Measurements from ENCODE around the gene CADM1. TPM values are rescaled to one million over a fixed set of nuclear protein-coding genes. Genes with fewer than 3 reads are reported as not detected.

The CADM1 gene
- total RNA-seq, 1 experiment from 2014 or later: 534 TPM

DNA sequence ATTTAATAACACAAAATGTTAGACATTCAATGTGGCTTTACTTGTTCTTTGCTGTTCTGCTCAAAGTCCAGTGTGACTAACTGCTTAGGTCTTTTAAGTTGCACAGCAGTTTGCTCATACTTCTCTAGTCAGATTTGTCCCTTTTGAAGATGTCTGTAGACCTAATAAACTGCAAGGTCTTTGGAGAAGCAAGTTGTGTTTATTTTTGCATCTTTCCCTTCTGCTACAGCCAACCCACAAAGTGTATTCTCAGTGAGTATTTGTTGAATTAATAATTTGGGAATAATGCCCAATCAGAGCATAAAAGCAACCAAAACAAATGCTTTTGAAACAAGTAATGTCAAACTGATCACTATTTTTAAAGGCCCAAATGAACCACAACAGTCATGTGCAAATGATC lies 312.5 kb downstream of the CADM1 start:
- H3K4me3 ChIP-seq (ENCODE audit: low read depth, low read length): no peak overlapping the region
- no peaks in the 10 kb centered on the region for H3K4me1 ChIP-seq
- no peak for DNase-seq
- TF ChIP-seq, protein P1, sequence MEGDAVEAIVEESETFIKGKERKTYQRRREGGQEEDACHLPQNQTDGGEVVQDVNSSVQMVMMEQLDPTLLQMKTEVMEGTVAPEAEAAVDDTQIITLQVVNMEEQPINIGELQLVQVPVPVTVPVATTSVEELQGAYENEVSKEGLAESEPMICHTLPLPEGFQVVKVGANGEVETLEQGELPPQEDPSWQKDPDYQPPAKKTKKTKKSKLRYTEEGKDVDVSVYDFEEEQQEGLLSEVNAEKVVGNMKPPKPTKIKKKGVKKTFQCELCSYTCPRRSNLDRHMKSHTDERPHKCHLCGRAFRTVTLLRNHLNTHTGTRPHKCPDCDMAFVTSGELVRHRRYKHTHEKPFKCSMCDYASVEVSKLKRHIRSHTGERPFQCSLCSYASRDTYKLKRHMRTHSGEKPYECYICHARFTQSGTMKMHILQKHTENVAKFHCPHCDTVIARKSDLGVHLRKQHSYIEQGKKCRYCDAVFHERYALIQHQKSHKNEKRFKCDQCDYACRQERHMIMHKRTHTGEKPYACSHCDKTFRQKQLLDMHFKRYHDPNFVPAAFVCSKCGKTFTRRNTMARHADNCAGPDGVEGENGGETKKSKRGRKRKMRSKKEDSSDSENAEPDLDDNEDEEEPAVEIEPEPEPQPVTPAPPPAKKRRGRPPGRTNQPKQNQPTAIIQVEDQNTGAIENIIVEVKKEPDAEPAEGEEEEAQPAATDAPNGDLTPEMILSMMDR (IDR thresholded peaks at IDR 0.05; ENCODE audit: insufficient read depth in 1 of 2, low read depth in 1 of 2, low read length in 1 of 2, severe bottlenecking in 1 of 2, unreplicated experiment in 1 of 2): no peak
- Mint-ChIP-seq H3K4me3 (ENCODE audit: unreplicated experiment) (no peak overlapping the region), H3K27me3 (ENCODE audit: insufficient read depth, unreplicated experiment) (no peaks in the 10 kb centered on the region), H3K9me3 (ENCODE audit: unreplicated experiment) (no peaks in the 10 kb centered on the region), H3K27ac (ENCODE audit: unreplicated experiment) (no peak overlapping the region), H3K4me1 (ENCODE audit: low read depth, unreplicated experiment) (peaks cover 12% of the 10 kb centered on the region), H3K36me3 (ENCODE audit: insufficient read depth, unreplicated experiment) (peaks cover 46% of the 10 kb centered on the region)
- CTCF ChIA-PET: no interaction called here
- no peaks in the 10 kb centered on the region for H3K27me3 ChIP-seq (replicated peaks; ENCODE audit: control insufficient read depth, insufficient read depth, low read length)
- POLR2A ChIA-PET: no interaction called here
- BruUV-seq (replicated peaks): no TSS peak
- no peaks in the 10 kb centered on the region for H3K36me3 ChIP-seq (ENCODE audit: control insufficient read depth, insufficient read depth, low read length)
- intact Hi-C loops (cut with micrococcal nuclease; ENCODE audit: unreplicated experiment): no loop called here
- no peaks in the 10 kb centered on the region for H3K9me3 ChIP-seq

DNA sequence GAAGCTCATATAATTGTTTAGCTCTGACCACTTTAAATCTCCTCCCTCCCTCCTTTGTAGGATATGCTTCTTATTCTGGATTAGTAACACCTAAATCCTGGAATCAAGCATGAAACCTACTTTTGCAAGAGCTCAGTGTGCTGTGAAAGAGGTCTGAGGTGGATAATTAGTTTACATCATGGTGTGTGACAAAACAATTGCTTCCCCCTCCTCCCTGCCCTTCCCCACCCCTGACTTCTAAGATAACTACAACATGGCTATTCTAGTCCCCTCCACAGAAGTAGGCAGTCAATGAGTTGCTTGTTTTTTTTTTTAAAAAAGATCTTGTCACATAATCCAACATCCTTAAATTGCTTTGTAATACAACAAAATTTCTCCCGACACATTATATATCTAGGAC lies 314.0 kb downstream of the CADM1 start:
- H3K27me3 Mint-ChIP-seq (ENCODE audit: insufficient read depth, unreplicated experiment): no peaks in the 10 kb centered on the region
- no peak overlapping the region for H3K4me3 Mint-ChIP-seq (ENCODE audit: unreplicated experiment)
- DNase-seq: no peak
- no TSS peak for BruUV-seq (replicated peaks)
- H3K27ac Mint-ChIP-seq (ENCODE audit: unreplicated experiment): no peak overlapping the region
- Histone ChIP-seq H3K36me3 (ENCODE audit: control insufficient read depth, insufficient read depth, low read length) (no peaks in the 10 kb centered on the region), H3K9me3 (no peaks in the 10 kb centered on the region), H3K4me3 (ENCODE audit: low read depth, low read length) (no peak overlapping the region), H3K27me3 (replicated peaks; ENCODE audit: control insufficient read depth, insufficient read depth, low read length) (no peaks in the 10 kb centered on the region), H3K4me1 (no peaks in the 10 kb centered on the region)
- CTCF ChIA-PET: no interaction called here
- TF ChIP-seq, protein P1 (IDR thresholded peaks at IDR 0.05; ENCODE audit: insufficient read depth in 1 of 2, low read depth in 1 of 2, low read length in 1 of 2, severe bottlenecking in 1 of 2, unreplicated experiment in 1 of 2): no peak
- H3K4me1 Mint-ChIP-seq (ENCODE audit: low read depth, unreplicated experiment): peaks cover 12% of the 10 kb centered on the region
- intact Hi-C loops (cut with micrococcal nuclease; ENCODE audit: unreplicated experiment): no loop called here
- no peaks in the 10 kb centered on the region for H3K9me3 Mint-ChIP-seq (ENCODE audit: unreplicated experiment)
- peaks cover 60% of the 10 kb centered on the region for H3K36me3 Mint-ChIP-seq (ENCODE audit: insufficient read depth, unreplicated experiment)
- POLR2A ChIA-PET: interaction anchor here (0.7 kb wide), 1 partner anchor 29 kb away, joined by 3 read pairs; no protein-coding TSS in a partner anchor

DNA sequence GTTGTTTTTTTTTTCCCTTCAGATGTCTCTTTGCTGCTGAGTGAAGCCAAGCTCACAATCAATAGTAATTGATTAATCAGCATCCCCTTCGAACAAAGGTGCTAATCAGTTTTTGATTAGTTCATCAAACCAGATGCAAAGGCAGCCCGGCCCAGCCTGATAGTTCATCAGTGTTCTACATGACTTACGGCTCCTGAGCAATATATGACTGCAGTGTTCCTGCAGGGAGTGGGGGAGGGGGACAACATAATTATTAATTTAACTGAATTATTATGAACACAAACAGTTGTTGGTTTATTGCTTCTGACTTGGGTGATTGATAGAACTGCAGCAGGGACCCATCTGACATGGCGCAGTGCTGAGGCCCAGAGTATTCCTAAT lies 315.3 kb downstream of the CADM1 start:
- H3K27ac Mint-ChIP-seq (ENCODE audit: unreplicated experiment): no peak overlapping the region
- POLR2A ChIA-PET: no interaction called here
- TF ChIP-seq, protein P1 (IDR thresholded peaks at IDR 0.05; ENCODE audit: insufficient read depth in 1 of 2, low read depth in 1 of 2, low read length in 1 of 2, severe bottlenecking in 1 of 2, unreplicated experiment in 1 of 2): no peak
- no peaks in the 10 kb centered on the region for H3K27me3 Mint-ChIP-seq (ENCODE audit: insufficient read depth, unreplicated experiment)
- peaks cover 4% of the 10 kb centered on the region for H3K4me1 Mint-ChIP-seq (ENCODE audit: low read depth, unreplicated experiment)
- no peaks in the 10 kb centered on the region for H3K36me3 ChIP-seq (ENCODE audit: control insufficient read depth, insufficient read depth, low read length)
- DNase-seq: no peak
- H3K4me3 Mint-ChIP-seq (ENCODE audit: unreplicated experiment): no peak overlapping the region
- no TSS peak for BruUV-seq (replicated peaks)
- no peaks in the 10 kb centered on the region for H3K9me3 ChIP-seq
- no peaks in the 10 kb centered on the region for H3K4me1 ChIP-seq
- H3K4me3 ChIP-seq (ENCODE audit: low read depth, low read length): no peak overlapping the region
- no peaks in the 10 kb centered on the region for H3K9me3 Mint-ChIP-seq (ENCODE audit: unreplicated experiment)
- CTCF ChIA-PET: interaction anchor here (0.6 kb wide), 1 partner anchor 16 kb away, joined by 5 read pairs; no protein-coding TSS in a partner anchor
- H3K36me3 Mint-ChIP-seq (ENCODE audit: insufficient read depth, unreplicated experiment): peaks cover 58% of the 10 kb centered on the region
- intact Hi-C loops (cut with micrococcal nuclease; ENCODE audit: unreplicated experiment): no loop called here
- H3K27me3 ChIP-seq (replicated peaks; ENCODE audit: control insufficient read depth, insufficient read depth, low read length): no peaks in the 10 kb centered on the region

Data from Caco-2 (cell line).